Motor neuron (in vitro differentiated cells): ENCODE measurements around the gene TXNDC16. TPM values are rescaled to one million over a fixed set of nuclear protein-coding genes. Genes with fewer than 3 reads are reported as not detected.
A peak's percentile ranks its signal among the peaks of the same experiment; 100 is the strongest.

Experiments
- ATAC-seq, 8 experiments: fragments of 200-7000 bp; cut with Tn5 transposase; replicated peaks in 6 of 8; 2 replicates each; pipeline ENCODE4 v1.8.0; 2021; ENCODE audit warnings: mild to moderate bottlenecking in 8 of 8, moderate library complexity in 8 of 8
- H3K27ac ChIP-seq, 2 donors: fragments of 250-450 bp; sonication (Bioruptor Pico); 2 replicates each; pipeline ENCODE4 v1.9.0; 2021; ENCODE audit warnings: antibody characterized with exemption in 2 of 2, mild to moderate bottlenecking in 2 of 2, moderate library complexity in 1 of 2
- H3K4me1 ChIP-seq, 2 donors: fragments of 250-450 bp; sonication (Bioruptor Pico); replicated peaks in 1 of 2; 2 replicates each; pipeline ENCODE4 v1.6.1; 2021; ENCODE audit warnings: antibody characterized with exemption in 2 of 2, mild to moderate bottlenecking in 2 of 2, moderate library complexity in 1 of 2
- H3K4me3 ChIP-seq, 5 donors: fragments of 250-450 bp; sonication (Bioruptor Pico); 2 replicates each; pipeline ENCODE4 v1.9.0; 2021; ENCODE audit warnings: antibody characterized with exemption in 5 of 5, mild to moderate bottlenecking in 5 of 5, moderate library complexity in 4 of 5
- whole genome bisulfite sequencing, 10 experiments: fragments of 450-650 bp; shearing (Covaris generic); methylation state at CpG; one replicate each; pipeline ENCODE4 v1.0.0; 2022; 5-methylcytosine and 5-hydroxymethylcytosine counted together
- in situ Hi-C, 9 experiments: fragments of 400-800 bp; cut with MboI; loops; one replicate each; pipeline ENCODE4 v1.15.0; 2021; ENCODE audit warnings: low sequenced_read_pairs in 9 of 9, low pct_unique_long_range_greater_than_20kb in 2 of 9; ENCODE audit not compliant: unreplicated experiment in 9 of 9
- total RNA-seq, 8 experiments: library from RNA; unstranded; fragments of 300-600 nt; gene quantifications; 2 replicates each; pipeline versions ENCODE4 v1.2.3 to v1.2.4, GENCODE V29; 2022

The TXNDC16 gene
- total RNA-seq, 8 experiments from 2014 or later = 2.3 to 24.0 (median 16.3) TPM

DNA sequence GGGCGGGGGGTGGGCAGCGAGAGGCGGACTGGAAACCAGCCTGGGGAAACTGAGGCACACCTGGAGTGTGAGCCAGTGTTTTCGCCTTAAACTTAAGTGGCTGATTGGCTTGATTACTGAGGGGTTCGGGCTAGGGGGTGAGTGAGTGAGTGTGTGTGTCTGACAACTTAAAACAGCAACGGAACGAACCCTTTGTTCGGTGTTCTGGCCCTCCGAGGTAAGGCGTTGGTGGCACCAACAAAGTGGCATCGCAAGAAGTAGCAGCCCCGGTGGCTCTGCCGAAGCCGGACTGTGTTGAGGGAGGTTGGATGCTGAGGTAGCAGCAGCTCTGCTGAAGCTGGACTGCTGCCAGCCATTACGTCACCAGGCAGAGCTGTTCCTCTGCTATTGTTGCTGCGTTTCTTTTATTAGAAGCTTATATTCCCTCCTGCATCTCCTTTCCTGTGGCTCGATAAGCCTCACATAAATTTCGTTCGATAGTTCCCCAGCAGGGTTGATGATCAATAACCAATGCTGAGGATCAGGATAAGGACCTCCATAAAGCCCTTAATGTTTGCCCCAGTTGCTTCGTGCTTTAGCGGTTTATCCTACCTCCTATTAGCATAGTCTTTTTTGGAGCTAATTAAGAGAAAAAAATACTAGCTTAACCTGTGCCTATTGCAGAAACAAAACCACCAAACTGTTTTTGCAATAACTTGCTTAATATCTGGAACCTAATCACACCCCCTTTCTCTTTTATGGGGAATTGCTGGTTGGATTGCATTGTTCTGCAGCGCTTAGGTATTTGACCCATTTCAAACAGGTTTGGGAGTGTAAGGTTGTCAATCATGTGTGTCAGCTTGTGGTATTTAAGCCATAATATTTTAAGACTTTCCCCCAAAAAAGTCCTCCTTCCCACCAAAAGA lies 1.6 kb upstream of the TXNDC16 start:
- in situ Hi-C loops = no loop called here
- peak in 6 of 8 experiments; percentile 1 to 12 (median 8) for ATAC-seq
- Histone ChIP-seq H3K4me3 (peak overlapping the region; percentile 56 to 75 (median 68)), H3K27ac (peak overlapping the region; percentile 3 to 90), H3K4me1 (peaks cover 0 to 9% of the 10 kb centered on the region in 2 donors)
- WGBS, 10 experiments = 0 to 35% (median 12%) methylated on average over 1 to 15 of the region's 22 CpGs; no CpG with 5 or more reads in 2 of the 10 experiments

DNA sequence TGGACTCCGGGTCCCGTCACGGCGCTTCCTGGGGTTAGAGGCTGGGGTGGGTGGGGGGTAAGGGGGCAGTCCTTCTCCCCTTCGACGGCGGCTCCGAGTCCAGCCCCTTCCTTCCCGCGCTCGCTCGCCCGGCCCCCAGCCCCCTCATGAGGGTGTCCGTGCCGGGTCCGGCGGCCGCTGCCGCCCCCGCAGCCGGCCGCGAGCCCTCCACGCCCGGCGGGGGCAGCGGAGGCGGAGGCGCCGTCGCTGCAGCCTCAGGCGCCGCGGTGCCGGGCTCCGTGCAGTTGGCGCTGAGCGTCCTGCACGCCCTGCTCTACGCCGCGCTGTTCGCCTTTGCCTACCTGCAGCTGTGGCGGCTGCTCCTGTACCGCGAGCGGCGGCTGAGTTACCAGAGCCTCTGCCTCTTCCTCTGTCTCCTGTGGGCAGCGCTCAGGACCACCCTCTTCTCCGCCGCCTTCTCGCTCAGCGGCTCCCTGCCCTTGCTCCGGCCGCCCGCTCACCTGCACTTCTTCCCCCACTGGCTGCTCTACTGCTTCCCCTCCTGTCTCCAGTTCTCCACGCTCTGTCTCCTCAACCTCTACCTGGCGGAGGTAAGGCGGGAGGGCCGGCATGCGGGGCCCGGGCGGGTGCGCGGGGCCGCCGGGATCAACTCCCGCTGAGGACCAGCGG lies 831 bp upstream of the TXNDC16 start:
- Histone ChIP-seq H3K4me1 (peaks cover 0 to 9% of the 10 kb centered on the region in 2 donors), H3K4me3 (peak overlapping the region; percentile 56 to 75 (median 68)), H3K27ac (peak overlapping the region; percentile 54 to 90)
- in situ Hi-C loops = no loop called here
- ATAC-seq = peak; percentile 3 to 33 (median 12)
- WGBS, 10 experiments = 0% methylated on average over 2 to 10 of the region's 69 CpGs; no CpG with 5 or more reads in 7 of the 10 experiments

DNA sequence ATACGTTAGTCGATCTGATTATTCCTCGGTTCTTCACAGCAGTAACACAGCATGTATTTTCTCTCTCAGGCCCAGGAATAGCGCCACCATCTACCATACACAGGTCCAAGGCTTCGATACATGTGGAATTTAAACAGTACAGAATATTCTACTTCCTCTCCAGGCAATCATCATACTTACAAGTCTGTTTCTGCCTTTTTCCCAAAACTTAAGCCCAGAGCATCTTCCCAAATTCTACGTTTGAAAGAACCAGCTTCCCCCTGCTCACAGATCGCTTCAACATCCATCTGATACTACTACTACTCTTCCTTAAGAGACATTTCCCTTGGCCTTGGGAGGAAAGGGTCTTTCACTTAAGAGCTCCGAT lies 626 bp downstream of the TXNDC16 start:
- no peak for ATAC-seq
- in situ Hi-C loops = no loop called here
- 0 to 3% (median 1%) methylated on average over 2 to 7 of the region's 8 CpGs for WGBS, 10 experiments
- peaks cover 0 to 9% of the 10 kb centered on the region in 2 donors for H3K4me1 ChIP-seq
- H3K27ac ChIP-seq = peak overlapping the region in 1 of 2 donors; percentile 33
- peak overlapping the region; percentile 49 to 61 (median 59) for H3K4me3 ChIP-seq

DNA sequence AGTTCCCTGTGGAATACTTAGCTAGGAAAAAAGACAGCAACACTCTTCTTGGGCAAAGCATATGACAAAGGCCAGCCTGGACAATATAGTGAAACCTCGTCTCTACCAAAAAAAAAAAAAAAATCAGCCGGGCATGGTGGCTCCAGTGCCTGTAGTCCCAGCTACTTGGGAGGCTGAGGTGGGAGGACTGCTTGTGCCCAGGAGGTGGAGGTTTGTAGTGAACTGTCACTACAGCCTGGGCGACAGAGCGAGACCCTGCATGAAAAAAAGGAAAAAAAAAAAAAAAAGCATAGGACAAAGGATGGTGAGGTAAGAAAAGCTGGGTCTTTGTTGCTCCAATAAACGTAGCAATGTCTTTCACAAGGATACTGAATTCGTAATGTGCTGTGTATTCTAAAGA lies 1.1 kb downstream of the TXNDC16 start:
- in situ Hi-C loops = no loop called here
- 6 to 76% (median 32%) methylated on average over 2 to 6 of the region's 6 CpGs for WGBS, 10 experiments
- Histone ChIP-seq H3K4me1 (peaks cover 0 to 9% of the 10 kb centered on the region in 2 donors), H3K4me3 (peak overlapping the region; percentile 49 to 61 (median 59)), H3K27ac (peak overlapping the region in 1 of 2 donors; percentile 33)
- no peak for ATAC-seq

DNA sequence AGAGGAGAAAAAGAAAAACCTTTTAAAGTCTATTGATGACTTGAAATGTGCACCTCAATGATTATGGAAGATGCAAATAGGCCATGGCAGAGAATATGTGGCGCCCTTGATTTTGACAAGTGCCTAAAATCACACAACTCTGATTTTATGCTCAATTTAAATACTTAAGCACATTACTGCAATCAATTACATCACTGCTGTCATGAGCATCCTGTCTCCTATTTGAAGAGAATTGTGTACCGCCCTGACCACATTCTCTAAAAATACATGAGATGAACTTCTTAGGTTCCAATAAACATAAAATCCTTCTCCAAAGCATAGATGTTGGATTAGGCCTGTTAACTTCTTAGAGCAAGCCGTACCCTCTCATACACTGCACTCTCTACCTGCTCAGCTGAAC lies 1.6 kb downstream of the TXNDC16 start:
- in situ Hi-C loops = no loop called here
- Histone ChIP-seq H3K27ac (no peak overlapping the region), H3K4me3 (peak overlapping the region; percentile 49 to 61 (median 59)), H3K4me1 (peaks cover 0 to 9% of the 10 kb centered on the region in 2 donors)
- 67 to 100% (median 78%) methylated on average over 1 to 3 of the region's 3 CpGs; no CpG with 5 or more reads in 2 of the 10 experiments for WGBS, 10 experiments
- no peak for ATAC-seq

DNA sequence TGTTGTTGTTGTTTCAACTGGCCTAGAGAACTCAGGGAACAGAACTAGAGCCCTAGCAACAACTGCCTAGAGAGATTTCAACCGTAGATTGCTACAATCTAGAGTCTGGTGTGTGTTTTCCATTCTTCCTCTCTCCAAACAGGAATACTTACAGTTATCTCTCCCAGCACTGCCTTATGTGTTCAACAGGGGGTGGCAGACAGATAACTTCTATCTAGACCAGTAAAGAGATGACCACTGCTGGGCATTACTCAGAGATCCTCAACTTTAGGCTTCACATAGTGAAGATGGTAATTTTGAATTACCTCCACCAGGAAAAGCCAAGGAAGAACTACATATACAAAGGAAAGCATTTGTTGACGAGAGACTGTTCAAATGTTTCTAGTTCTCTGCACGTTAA lies 4.8 kb downstream of the TXNDC16 start:
- WGBS, 10 experiments = 83 to 100% (median 93%) methylated on average over 1 to 3 of the region's 3 CpGs; no CpG with 5 or more reads in 2 of the 10 experiments
- Histone ChIP-seq H3K27ac (no peak overlapping the region), H3K4me3 (no peak overlapping the region), H3K4me1 (peaks cover 0 to 7% of the 10 kb centered on the region in 2 donors)
- in situ Hi-C loops = no loop called here
- ATAC-seq = no peak

DNA sequence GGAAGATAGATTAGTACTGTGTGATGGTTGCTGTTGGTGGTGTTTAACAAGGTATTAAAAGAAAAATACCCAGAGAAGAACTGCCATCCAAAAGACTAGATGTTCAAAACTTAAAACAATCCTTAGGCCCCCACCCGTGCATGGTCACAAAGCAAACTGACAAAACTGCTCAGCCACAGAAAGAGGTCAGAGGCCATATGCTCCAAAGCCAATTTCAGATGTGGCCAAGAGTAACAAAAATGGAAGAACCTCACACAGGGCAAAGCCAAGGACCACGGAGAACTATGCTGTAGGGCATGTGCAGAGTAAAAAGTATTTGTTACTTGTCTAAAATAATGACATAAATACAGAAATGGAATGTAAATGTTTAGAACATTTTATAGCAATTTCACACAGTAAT lies 5.3 kb downstream of the TXNDC16 start:
- in situ Hi-C loops = no loop called here
- no peak overlapping the region for H3K27ac ChIP-seq
- 44 to 100% (median 86%) methylated on average over 1 to 2 of the region's 2 CpGs; no CpG with 5 or more reads in 2 of the 10 experiments for WGBS, 10 experiments
- H3K4me1 ChIP-seq = peaks cover 0 to 7% of the 10 kb centered on the region in 2 donors
- no peak for ATAC-seq
- H3K4me3 ChIP-seq = no peak overlapping the region

DNA sequence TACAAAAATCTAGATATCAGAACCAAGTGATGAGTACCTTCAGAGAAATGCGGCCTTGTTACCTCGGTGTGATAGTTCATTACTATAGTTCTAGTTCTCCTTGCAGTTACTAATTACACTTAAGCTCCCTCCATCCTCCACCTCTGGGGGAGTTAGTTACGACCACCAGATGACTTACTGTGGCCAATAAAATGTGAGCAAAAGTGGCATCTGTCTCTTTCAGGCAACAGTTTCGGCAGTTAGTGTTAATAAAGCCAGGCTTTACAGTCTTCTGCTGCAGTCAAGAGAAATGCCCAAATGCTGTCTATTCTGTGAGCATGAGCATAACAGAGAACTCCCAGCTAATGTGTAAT lies 6.0 kb downstream of the TXNDC16 start:
- Histone ChIP-seq H3K4me1 (peaks cover 0 to 7% of the 10 kb centered on the region in 2 donors), H3K27ac (no peak overlapping the region), H3K4me3 (no peak overlapping the region)
- 40 to 100% (median 100%) methylated on average over 1 to 3 of the region's 4 CpGs; no CpG with 5 or more reads in 3 of the 10 experiments for WGBS, 10 experiments
- no peak for ATAC-seq
- in situ Hi-C loops = no loop called here

DNA sequence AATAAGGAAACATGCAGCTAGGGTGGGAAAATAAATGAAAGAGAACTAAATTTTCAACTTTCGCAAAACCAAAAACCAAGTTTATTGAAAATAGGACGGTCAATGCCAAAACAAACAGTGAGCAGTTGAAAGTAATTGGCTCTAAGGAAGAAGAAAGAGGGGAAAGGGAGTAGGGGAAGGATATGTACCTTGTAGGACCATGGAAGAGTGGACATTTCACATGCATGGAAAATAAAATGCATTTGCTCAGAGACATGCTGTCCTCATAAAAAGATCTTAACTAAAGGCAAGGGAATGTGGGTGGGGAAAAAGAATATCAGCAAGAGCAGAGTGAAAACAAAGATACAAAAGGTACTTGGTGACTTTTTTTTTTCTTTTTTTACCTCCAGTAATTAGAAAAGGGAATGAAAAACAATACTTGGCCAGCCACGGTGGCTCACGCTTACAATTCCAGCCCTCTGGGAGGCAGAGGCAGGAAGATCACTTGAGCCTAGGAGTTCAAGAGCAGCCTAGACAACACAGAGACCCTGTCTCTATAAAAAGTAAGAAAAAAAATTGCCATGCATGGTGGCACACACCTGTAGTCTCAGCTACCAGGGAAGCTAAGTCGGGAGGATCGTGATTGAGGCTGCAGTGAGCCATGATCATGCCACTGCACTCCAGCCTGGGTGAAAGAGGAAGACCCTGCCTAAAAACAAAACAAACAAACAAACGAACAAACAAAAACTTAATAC lies 6.6 kb downstream of the TXNDC16 start:
- 68 to 93% (median 85%) methylated on average over 3 to 7 of the region's 7 CpGs for WGBS, 10 experiments
- Histone ChIP-seq H3K4me3 (no peak overlapping the region), H3K27ac (no peak overlapping the region), H3K4me1 (peaks cover 0 to 7% of the 10 kb centered on the region in 2 donors)
- in situ Hi-C loops = no loop called here
- no peak for ATAC-seq

DNA sequence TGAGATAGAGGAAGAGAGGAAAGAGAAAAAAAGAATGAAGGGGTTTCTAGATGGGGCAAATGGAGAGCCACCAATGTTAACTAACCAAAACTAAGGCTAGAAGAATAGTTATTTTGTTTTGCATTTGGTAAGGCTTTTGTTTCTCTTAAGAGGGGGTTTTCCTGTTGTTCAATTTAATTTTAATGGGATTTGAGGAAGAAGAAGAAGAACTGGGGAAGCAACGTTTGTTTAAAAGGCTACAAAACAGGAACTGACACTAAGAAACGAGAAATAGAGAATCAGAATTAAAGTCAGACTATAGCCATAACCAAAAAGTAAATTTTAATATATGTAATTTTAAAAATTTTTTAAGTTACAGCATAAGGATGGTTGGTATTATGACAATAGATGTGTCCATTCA lies 13.7 kb downstream of the TXNDC16 start:
- 47 to 85% (median 67%) methylated on average over 2 of the region's 2 CpGs; no CpG with 5 or more reads in 1 of the 10 experiments for WGBS, 10 experiments
- H3K27ac ChIP-seq = no peak overlapping the region
- H3K4me3 ChIP-seq = no peak overlapping the region
- no peaks in the 10 kb centered on the region for H3K4me1 ChIP-seq
- in situ Hi-C loops = no loop called here
- no peak for ATAC-seq

DNA sequence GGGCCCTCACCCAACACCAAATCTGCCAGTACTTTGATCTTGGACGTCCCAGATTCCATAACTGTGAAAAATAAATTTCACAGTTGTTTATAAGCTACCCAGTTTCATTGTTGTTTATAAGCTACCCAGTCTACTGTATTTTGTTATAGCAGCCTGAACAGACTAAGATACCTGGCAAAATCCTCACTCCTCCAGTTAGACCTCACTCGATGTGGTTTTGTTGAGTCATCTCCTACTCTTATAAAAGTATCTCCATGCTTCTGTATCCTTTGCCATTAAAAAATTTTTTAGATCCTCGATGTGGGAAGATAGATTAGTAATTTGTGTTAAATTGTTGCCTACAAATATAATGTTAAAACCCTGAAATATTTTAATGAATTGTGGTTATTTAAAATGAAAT lies 16.0 kb downstream of the TXNDC16 start:
- in situ Hi-C loops = no loop called here
- WGBS, 10 experiments = 63 to 100% (median 80%) methylated on average over 1 to 3 of the region's 3 CpGs; no CpG with 5 or more reads in 2 of the 10 experiments
- Histone ChIP-seq H3K27ac (no peak overlapping the region), H3K4me3 (no peak overlapping the region), H3K4me1 (no peaks in the 10 kb centered on the region)
- ATAC-seq = no peak

DNA sequence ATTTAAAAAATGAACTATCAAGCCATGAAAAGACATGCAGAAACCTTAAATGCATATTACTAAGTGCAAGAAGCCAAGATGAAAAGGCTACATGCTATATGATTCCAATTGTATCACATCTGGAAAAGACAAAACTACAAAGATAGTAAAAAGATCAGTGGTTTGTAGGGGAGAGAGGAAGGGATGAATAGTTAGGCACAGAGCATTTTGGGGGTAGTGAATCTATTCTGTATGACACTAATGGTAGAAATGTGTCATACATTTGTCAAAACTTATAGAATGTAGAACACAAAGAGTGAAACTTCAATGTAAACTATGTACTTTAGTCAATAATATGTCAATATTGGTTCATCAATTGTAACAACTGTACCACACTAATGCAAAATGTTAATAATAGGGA lies 20.8 kb downstream of the TXNDC16 start:
- no peaks in the 10 kb centered on the region for H3K4me1 ChIP-seq
- no peak overlapping the region for H3K27ac ChIP-seq
- ATAC-seq = no peak
- no peak overlapping the region for H3K4me3 ChIP-seq
- in situ Hi-C loops = no loop called here

DNA sequence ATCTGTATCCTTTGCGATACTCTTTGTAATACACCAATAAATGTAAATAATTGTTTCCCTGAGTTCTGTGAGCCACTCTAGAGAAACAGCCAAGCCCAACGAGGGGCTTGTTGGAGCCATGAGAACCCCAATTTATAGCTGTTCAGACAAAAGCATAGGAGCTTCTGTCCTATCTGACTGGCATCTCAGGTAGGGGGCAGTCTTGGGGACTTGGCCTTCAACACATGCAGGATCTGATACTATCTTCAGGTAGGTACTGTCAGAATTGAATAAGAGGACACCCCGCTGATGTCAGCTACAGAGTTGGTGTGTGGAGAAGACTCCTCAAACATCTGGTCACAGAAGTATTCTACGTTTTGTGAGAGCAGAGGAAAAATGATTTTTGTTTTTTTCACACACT lies 25.3 kb downstream of the TXNDC16 start:
- no peaks in the 10 kb centered on the region for H3K4me1 ChIP-seq
- no peak overlapping the region for H3K27ac ChIP-seq
- 44 to 100% (median 92%) methylated on average over 1 to 4 of the region's 4 CpGs; no CpG with 5 or more reads in 3 of the 10 experiments for WGBS, 10 experiments
- no peak for ATAC-seq
- no peak overlapping the region for H3K4me3 ChIP-seq
- in situ Hi-C loops = no loop called here
